Left renal pelvis (tissue), 4 donors: ENCODE data around the gene ALLC. TPM values are rescaled to one million over a fixed set of nuclear protein-coding genes. Genes with fewer than 3 reads are reported as not detected.
"Not testable (repeated sequence)": the region's sequence is repeated elsewhere in the genome, so short reads cannot be mapped to it uniquely, and the experiment has no call there.

Experiments used
- DNase-seq, 4 donors: peaks; one replicate each; pipeline ENCODE4 v3.0.0-alpha.2; 2013; ENCODE audit warnings: low read depth in 4 of 4, low spot score in 3 of 4
- polyA plus RNA-seq, 4 donors: library from polyadenylated mRNA; unstranded; fragments of 120-200 nt; gene quantifications; one replicate each; pipeline ENCODE4 v1.2.1, GENCODE V29; 2013; ENCODE audit not compliant: insufficient read length in 4 of 4

Gene ALLC
- polyA plus RNA-seq, result under 1 TPM in 1 of 4 donors, not detected in 3; 0.68 TPM

- DNase-seq, result no peak
Measured at GRCh38 chr2:3657881-3658280, at the start of gene ALLC. Gene ALLC (plus strand): TSS chr2:3658200. CDS start chr2:3671158, 12,958 bp downstream.

- no peak for DNase-seq
Measured at GRCh38 chr2:3608373-3609278, 49.4 kb upstream of the ALLC start.

GRCh38 chr2:3609279-3609673 is 48.7 kb upstream of the ALLC start:
- not testable (repeated sequence) for DNase-seq

- no peak for DNase-seq
Measured at GRCh38 chr2:3610415-3610814, 47.6 kb upstream of the ALLC start.

- no peak for DNase-seq
Measured at GRCh38 chr2:3610881-3611505, 47.0 kb upstream of the ALLC start.

GRCh38 chr2:3611589-3611988 is 46.4 kb upstream of the ALLC start:
- no peak for DNase-seq

GRCh38 chr2:3612639-3613523 is 45.1 kb upstream of the ALLC start:
- no peak for DNase-seq

- DNase-seq, result no peak
Measured at GRCh38 chr2:3613524-3613905, 44.5 kb upstream of the ALLC start.

- DNase-seq, result not testable (repeated sequence)
Measured at GRCh38 chr2:3614743-3615142, 43.3 kb upstream of the ALLC start.

GRCh38 chr2:3615541-3616200 is 42.3 kb upstream of the ALLC start:
- DNase-seq, result not testable (repeated sequence)

- not testable (repeated sequence) for DNase-seq
Measured at GRCh38 chr2:3616435-3617197, 41.4 kb upstream of the ALLC start.

- DNase-seq, result no peak
Measured at GRCh38 chr2:3617198-3617890, 40.7 kb upstream of the ALLC start.

- DNase-seq, result no peak
Measured at GRCh38 chr2:3618367-3618766, 39.6 kb upstream of the ALLC start.

- DNase-seq, result no peak
Measured at GRCh38 chr2:3619033-3619432, 39.0 kb upstream of the ALLC start.

GRCh38 chr2:3619661-3620060 is 38.3 kb upstream of the ALLC start:
- DNase-seq, result not testable (repeated sequence)

- no peak for DNase-seq
Measured at GRCh38 chr2:3620834-3621233, 37.2 kb upstream of the ALLC start.

- no peak for DNase-seq
Measured at GRCh38 chr2:3622967-3623366, 35.0 kb upstream of the ALLC start.

GRCh38 chr2:3624059-3624794 is 33.8 kb upstream of the ALLC start:
- DNase-seq, result no peak
